Osteoblast (primary cell): ENCODE data around the gene PCSK5. TPM values are rescaled to one million over a fixed set of nuclear protein-coding genes. Genes with fewer than 3 reads are reported as not detected.

Experiments
- DNase-seq: peaks from one replicate; pipeline ENCODE4 v3.0.0; 2011; ENCODE audit warnings: low spot score, mixed read lengths; ENCODE audit not compliant: insufficient read length; ENCODE audit errors: missing footprints
- H2AFZ ChIP-seq: 2 replicates; pipeline ENCODE4 v1.6.0; 2011; ENCODE audit warnings: mild to moderate bottlenecking, low read length
- H3K27ac ChIP-seq: 2 replicates; pipeline ENCODE4 v1.5.1; 2011; ENCODE audit warnings: mild to moderate bottlenecking, low read depth, low read length, moderate library complexity
- H3K27me3 ChIP-seq: 2 replicates; pipeline ENCODE4 v1.6.0; 2012; ENCODE audit warnings: mild to moderate bottlenecking, control low read depth, inconsistent platforms, low read length, moderate library complexity; ENCODE audit not compliant: insufficient read depth
- H3K36me3 ChIP-seq: 2 replicates; pipeline ENCODE4 v1.5.1; 2011; ENCODE audit warnings: mild to moderate bottlenecking, low read length, control low read depth, moderate library complexity; ENCODE audit not compliant: insufficient read depth
- H3K4me1 ChIP-seq: 2 replicates; pipeline ENCODE4 v1.5.1; 2011; ENCODE audit warnings: mild to moderate bottlenecking, low read length, control low read depth, moderate library complexity; ENCODE audit not compliant: insufficient read depth
- H3K4me2 ChIP-seq: 2 replicates; pipeline ENCODE4 v1.6.0; 2011; ENCODE audit warnings: mild to moderate bottlenecking, low read length; ENCODE audit not compliant: insufficient read depth
- H3K4me3 ChIP-seq: fragments of 200-600 bp; sonication (generic); 3 replicates; pipeline ENCODE4 v1.5.1; 2012; ENCODE audit warnings: mild to moderate bottlenecking, low read length, inconsistent platforms; ENCODE audit not compliant: insufficient read depth
- H3K79me2 ChIP-seq: 2 replicates; pipeline ENCODE4 v1.6.0; 2012; ENCODE audit warnings: mild to moderate bottlenecking, low read length, control low read depth, inconsistent platforms; ENCODE audit not compliant: insufficient read depth
- H3K9me3 ChIP-seq: 2 replicates; pipeline ENCODE4 v1.5.1; 2011; ENCODE audit warnings: low read depth, low read length, control low read depth
- H4K20me1 ChIP-seq: 2 replicates; pipeline ENCODE4 v1.6.0; 2012; ENCODE audit warnings: mild to moderate bottlenecking, low read length, control low read depth; ENCODE audit not compliant: insufficient read depth
- total RNA-seq: library from RNA; depleted of rRNA; stranded (reverse); fragments of >200 nt; gene quantifications from 2 replicates; pipeline ENCODE4 v1.2.3, GENCODE V29; 2012
- TF ChIP-seq, protein P1 (sequence below): IDR thresholded peaks from 2 replicates; pipeline ENCODE4 v1.5.1; 2011; ENCODE audit warnings: mild to moderate bottlenecking, low read depth, low read length, moderate library complexity; ENCODE audit errors: extremely low read depth

PCSK5 gene
- total RNA-seq, 1 donor, result 14.5 TPM

DNA sequence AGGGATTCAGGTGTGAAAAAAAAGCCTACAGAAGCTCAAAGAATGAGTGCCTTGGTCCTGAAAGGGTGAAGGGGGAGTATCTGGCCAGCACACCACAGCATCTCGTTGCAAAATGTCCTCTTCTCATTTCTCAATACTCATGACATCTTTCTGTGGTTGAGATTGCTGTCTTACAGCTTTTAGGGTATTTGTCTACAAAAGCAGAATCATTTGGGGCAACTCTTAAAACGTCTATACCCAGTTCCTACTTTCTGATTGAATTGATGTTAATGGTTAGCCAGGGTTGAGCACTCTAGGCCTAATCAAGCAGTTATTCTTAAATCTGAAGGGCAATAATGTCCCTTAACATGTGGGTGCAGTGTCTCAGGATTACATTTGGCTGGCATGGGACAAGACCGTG, 21.2 kb upstream of the PCSK5 start:
- no peak for DNase-seq
- H3K4me2 ChIP-seq, result no peak overlapping the region
- no peaks in the 10 kb centered on the region for H3K36me3 ChIP-seq
- H3K27ac ChIP-seq, result no peak overlapping the region
- no peaks in the 10 kb centered on the region for H3K9me3 ChIP-seq
- no peak overlapping the region for H3K4me3 ChIP-seq
- no peaks in the 10 kb centered on the region for H3K4me1 ChIP-seq
- H3K27me3 ChIP-seq, result no peaks in the 10 kb centered on the region
- H2AFZ ChIP-seq, result no peak overlapping the region
- no peaks in the 10 kb centered on the region for H3K79me2 ChIP-seq
- no peaks in the 10 kb centered on the region for H4K20me1 ChIP-seq
- TF ChIP-seq, protein P1, sequence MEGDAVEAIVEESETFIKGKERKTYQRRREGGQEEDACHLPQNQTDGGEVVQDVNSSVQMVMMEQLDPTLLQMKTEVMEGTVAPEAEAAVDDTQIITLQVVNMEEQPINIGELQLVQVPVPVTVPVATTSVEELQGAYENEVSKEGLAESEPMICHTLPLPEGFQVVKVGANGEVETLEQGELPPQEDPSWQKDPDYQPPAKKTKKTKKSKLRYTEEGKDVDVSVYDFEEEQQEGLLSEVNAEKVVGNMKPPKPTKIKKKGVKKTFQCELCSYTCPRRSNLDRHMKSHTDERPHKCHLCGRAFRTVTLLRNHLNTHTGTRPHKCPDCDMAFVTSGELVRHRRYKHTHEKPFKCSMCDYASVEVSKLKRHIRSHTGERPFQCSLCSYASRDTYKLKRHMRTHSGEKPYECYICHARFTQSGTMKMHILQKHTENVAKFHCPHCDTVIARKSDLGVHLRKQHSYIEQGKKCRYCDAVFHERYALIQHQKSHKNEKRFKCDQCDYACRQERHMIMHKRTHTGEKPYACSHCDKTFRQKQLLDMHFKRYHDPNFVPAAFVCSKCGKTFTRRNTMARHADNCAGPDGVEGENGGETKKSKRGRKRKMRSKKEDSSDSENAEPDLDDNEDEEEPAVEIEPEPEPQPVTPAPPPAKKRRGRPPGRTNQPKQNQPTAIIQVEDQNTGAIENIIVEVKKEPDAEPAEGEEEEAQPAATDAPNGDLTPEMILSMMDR, result no peak

DNA sequence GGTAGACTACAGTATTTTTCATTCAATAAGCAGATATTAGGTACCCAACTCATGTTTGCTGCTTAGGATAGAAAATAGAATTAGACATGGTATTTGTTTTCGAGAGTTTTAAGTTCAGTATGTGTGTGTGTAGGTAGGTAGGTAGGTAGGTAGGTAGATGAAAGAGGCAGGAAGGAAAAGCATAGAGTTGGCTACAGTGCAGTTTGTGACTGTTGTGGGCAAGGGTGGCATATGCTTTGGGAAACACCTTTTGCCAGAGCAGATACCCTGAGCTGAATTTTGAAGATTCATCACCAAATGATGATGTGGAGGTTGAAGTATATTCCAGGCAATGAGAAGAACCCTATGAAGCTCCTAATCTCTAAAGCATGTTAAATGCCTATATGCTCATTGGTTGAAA, 20.0 kb upstream of the PCSK5 start:
- no peak for DNase-seq
- Histone ChIP-seq H3K36me3 (no peaks in the 10 kb centered on the region), H3K27ac (no peak overlapping the region), H3K79me2 (no peaks in the 10 kb centered on the region), H3K4me2 (no peak overlapping the region), H2AFZ (no peak overlapping the region), H4K20me1 (no peaks in the 10 kb centered on the region), H3K4me3 (no peak overlapping the region), H3K27me3 (no peaks in the 10 kb centered on the region), H3K9me3 (no peaks in the 10 kb centered on the region), H3K4me1 (no peaks in the 10 kb centered on the region)
- TF ChIP-seq, protein P1, result no peak

DNA sequence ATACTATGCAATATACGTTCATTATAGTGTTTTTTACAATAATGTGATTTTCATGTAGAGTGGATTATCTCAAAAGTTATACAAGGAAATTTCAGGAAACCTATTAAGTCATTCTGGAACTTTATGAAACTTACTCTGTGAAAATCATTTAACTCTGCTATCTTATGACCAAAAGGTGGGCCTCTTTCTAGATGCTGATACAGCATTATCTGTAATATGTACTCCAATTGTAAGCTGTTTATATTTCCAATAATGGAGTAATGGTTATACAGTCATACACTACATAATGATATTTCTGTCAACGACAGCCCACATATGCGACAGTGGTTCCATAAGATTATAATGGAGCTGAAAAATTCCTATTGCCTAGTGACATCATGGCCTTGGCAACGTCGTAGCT, 18.8 kb upstream of the PCSK5 start:
- no peak overlapping the region for H3K27ac ChIP-seq
- H3K27me3 ChIP-seq, result no peaks in the 10 kb centered on the region
- H4K20me1 ChIP-seq, result no peaks in the 10 kb centered on the region
- H2AFZ ChIP-seq, result no peak overlapping the region
- no peak overlapping the region for H3K4me2 ChIP-seq
- H3K36me3 ChIP-seq, result no peaks in the 10 kb centered on the region
- no peaks in the 10 kb centered on the region for H3K79me2 ChIP-seq
- DNase-seq, result no peak
- H3K9me3 ChIP-seq, result no peaks in the 10 kb centered on the region
- H3K4me1 ChIP-seq, result no peaks in the 10 kb centered on the region
- TF ChIP-seq, protein P1, result no peak
- H3K4me3 ChIP-seq, result no peak overlapping the region

DNA sequence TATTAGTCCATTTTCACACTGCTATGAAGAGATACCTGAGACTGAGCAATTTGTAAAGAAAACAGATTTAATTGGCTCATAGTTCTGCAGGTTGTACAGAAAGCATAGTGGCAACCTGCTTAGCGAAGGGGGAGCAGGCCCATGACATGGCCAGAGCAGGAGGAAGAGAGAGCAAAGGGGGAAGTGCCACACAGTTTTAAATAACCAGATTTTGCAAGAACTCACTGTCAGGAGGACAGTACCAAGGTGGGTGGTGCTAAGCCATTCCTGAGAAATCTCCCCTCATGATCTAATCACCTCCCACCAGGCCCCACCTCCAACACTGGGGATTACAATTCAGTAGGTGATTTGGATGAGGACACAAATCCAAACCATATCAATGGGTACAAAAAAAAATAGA, 16.8 kb upstream of the PCSK5 start:
- no peaks in the 10 kb centered on the region for H3K27me3 ChIP-seq
- no peak overlapping the region for H3K27ac ChIP-seq
- no peaks in the 10 kb centered on the region for H3K4me1 ChIP-seq
- DNase-seq, result no peak
- no peaks in the 10 kb centered on the region for H3K9me3 ChIP-seq
- no peaks in the 10 kb centered on the region for H4K20me1 ChIP-seq
- no peak overlapping the region for H3K4me3 ChIP-seq
- H3K79me2 ChIP-seq, result no peaks in the 10 kb centered on the region
- TF ChIP-seq, protein P1, result no peak
- H2AFZ ChIP-seq, result no peak overlapping the region
- H3K36me3 ChIP-seq, result no peaks in the 10 kb centered on the region
- H3K4me2 ChIP-seq, result no peak overlapping the region
